Occipital lobe (tissue), 2 donors: ENCODE data around the gene CCDC38. TPM values are rescaled to one million over a fixed set of nuclear protein-coding genes. Genes with fewer than 3 reads are reported as not detected.
"Not testable (repeated sequence)": the region's sequence is repeated elsewhere in the genome, so short reads cannot be mapped to it uniquely, and the experiment has no call there.

ENCODE experiments used
- DNase-seq: peaks from one replicate; lab custom pipeline; 2025; lab: John Stamatoyannopoulos, UW
- total RNA-seq: library from RNA; depleted of rRNA; stranded (reverse); fragments of >200 nt; gene quantifications from one replicate; pipeline ENCODE4 v1.2.3, GENCODE V29; 2014

CCDC38 gene
- total RNA-seq: 0.16 TPM

DNA sequence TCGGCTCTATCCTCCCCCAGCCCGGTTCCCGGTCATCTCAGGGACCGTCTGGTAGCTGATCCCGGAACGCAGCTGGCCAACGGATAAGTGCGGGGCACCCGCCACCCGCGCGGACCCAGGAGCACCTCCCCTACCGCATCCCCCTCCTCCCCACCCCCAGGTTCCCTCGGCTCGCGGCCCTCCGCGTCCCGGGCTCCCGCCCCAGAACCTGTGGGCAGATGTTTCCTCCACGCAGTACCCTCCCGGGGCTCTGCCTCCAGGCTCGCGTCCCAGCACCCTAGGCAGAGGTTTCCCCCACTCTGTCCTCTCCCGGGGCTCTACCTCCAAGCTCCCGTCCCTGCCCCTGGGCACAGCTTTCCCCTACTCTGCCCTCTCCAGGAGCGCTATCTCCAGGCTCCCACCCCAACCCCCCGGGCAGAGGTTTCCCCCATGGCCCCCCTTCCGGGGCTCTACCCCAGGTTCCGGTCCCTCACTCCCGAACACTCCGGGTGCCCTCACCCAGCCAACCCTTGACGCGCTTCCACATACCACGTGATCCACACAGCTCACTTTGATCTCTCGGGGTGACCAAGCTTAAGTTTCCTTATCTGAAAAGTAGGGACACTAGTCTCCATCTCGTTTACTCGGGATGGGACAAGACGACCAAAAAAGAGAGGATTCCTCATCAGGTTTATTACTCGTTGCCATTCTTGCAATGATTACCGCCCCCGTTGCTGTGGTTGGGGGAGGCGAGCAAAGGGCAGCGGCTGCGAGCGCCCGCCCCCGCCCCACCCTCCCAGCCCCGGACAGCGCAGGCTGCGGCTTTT, at the start of gene CCDC38:
TSS of gene CCDC38 (minus strand) at position 91 of the 806 bp plus-strand sequence. CDS start 6,105 bp downstream, outside the sequence.
- peak; percentile 58 for DNase-seq

DNA sequence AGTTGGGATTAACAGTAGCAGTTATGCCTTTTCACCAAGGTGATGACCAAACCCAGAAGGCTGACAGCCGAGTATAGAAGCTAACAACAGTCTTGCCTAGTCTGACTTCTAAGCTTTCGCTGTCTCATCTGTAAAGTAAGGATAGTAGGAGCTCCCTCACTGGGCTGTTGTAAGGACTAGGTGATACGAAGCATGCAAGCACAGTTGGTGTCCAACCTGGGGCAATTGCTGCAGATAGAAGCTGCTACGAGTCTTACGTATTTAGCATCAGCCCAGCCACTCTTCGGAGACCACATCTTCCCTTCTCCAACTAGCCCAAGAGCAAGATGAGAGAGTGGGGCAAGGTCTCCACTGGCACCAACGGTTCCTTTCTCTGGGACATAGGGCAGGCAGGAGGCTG, 47.7 kb upstream of the CCDC38 start:
- no peak for DNase-seq

DNA sequence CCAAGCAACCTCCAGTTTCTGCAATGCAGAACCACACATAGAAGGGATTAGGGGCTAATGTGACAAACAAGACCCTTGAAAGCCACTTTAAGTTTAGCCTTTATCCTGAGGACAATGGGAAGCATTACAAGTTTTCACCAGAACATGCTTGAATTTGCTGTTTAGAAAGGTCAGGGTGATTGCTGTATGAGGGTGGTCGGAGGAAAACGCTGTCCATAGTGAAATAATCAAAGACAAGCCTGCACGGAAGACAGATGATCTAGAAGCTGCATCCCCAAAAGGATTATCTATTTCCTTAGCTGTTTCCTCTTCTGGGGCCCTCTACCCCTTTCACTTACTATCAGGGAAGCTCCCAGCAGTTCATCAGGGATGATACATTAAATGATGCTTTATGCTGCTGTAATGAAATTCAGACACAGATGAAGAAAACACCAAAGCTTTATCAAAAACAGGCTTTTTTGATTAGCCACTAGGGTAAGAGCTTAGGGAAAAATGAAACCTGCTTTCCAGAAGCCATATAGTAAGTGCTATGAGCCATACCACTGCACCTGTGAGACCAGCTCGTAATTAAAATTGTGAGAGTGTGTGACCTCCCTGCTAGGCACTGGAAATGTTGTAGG, 47.2 kb upstream of the CCDC38 start:
- DNase-seq: no peak

DNA sequence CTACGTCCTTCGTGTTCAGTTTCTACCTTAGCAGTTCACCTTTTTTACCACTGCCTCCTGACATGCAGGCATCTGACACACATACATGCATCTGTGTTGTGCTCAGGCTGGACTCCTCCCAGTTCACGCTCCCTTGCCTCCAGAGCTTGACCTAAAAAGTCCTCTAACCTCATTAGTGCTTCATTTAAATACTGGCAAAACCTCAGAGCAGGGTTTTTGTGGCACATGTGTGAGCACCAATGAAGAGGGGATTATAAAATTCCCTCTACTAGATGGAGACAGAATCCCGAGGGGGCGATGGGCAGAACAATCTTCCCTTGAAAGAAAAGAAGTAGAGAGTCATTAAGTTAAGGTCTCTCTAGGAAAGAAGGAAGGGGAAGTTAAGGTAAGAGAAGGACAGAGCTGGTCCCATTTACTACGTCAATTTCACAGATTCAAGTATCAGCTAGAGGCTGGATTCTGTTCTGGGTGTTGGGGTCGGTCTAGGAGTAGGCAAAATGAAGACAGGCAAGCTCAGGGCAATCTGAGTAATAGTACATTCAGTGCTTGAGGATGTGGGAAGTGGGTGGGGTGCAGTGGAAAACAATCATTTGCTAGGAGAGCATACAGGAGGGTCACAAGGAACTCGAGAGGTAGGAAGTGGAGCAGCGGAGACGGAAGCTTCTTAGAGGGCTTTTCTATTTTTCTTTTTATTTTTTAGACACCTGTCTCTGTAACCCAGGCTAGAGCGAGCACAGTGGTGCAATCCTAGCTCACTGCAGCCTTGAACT, 46.3 kb upstream of the CCDC38 start:
- no peak for DNase-seq

DNA sequence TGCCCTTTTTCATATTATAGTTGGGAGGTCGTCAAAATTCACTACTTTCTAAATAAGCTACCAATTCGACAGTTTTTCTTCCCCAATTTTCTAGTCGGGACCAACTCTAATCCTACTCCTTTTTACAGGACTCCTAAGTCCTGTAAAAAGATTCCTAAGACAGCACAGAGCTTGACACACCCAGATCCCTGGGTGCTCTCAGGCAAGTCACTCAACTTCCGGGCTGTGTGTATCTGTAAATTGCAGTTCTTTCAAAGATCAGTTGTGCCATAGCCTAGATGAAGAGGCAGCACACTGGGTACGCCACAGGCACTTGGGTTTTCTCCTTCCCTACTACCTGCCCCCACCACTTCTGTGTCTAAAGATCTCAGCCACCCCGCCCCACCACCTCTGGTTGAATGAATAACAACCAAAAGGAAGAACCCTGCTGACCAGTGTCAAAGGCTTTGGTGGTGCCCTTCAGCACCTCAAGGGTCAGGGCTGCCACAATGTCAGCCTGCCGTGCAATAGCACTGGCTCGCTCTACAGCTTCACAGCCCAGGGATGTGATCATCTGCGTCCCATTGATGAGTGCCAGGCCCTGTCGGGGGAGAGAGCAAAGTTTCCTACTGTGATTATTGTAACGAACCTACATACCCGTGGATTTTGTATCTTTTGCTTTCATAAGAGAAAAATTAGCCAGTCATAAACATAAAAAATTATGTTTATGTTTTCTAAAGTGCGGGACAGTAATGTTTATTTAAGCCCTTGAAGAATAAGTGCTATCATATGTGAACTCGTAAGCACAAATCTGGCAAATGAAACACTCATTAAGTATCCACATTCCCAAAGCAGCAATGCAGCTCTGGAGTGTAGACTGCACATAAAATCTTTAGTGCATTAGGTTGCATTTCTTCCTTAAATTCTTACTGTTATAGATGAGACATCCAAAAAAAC, 44.5 kb upstream of the CCDC38 start:
- DNase-seq: no peak

DNA sequence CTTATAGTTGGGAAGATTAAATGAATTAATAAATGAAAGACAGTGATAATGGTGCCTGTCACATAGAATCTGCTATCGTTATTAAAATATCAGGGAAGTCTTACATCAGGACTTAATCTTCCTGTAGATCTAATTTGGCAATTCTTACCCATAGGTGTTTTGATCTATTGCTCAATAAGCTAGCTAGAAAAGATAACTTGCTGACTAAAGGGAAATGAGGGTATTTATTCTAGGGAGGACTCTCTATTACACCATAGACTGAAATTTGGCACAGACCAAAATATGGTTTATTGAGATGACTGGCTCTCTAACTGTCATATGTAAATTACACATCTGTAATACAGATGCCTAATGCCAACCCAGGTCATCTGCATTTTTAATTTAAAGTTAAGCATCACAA, 42.3 kb upstream of the CCDC38 start:
- no peak for DNase-seq

DNA sequence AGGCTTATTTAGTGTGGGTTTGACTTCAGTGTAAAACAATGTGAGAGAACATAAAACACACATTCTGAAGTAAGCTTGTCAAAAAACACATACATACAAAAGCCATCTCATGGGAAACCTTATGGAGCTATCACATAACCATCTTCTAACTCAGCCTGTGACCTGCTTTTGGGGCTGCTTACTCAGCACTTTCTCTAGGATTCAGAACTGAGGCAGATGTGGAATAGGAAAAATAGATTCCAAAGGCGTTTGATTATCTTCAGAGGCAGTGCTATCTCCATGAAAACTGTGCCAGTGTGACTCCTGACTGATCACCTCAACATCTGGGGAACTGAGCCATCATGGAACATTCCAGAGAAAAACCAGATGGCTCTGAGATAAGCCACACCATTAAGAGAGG, 40.2 kb upstream of the CCDC38 start:
- no peak for DNase-seq

DNA sequence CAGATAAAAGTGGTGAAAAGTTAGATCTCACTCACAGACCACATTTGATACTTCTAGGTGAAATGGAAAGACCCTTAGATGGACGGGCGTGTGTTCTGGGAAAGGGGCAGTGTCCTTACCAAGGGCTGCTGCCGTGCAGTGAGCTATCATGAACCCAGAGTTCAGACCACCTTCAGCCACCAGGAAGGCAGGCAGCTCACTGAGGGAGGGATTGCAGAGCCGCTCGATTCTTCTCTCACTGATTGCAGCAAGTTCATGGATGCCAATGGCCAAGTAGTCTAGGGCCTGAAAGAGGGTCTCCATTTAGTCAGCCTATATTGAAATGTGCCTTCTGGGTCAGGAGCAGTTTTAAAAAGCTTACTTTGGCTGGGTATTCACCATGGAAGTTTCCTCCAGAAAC, 38.0 kb upstream of the CCDC38 start:
- DNase-seq: no peak

DNA sequence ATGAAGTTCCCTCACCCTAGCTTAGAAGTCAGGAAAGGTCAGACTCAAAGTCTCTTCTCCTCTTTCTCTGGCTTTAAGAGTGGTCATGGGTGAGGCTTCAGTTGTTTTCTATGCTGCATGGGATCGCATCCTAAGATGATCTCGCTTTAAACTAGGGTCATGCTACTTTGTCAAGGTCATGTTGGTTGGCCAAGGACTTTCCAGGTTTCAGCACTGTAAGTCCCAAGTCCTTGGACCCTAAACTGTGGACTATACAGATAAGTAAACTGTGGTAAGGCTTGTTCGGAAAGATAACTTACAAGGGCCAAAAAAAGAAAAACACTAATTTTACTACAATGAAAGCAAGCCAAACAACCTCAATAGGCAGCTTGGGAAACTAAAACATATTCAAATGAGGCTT, 36.4 kb upstream of the CCDC38 start:
- no peak for DNase-seq

DNA sequence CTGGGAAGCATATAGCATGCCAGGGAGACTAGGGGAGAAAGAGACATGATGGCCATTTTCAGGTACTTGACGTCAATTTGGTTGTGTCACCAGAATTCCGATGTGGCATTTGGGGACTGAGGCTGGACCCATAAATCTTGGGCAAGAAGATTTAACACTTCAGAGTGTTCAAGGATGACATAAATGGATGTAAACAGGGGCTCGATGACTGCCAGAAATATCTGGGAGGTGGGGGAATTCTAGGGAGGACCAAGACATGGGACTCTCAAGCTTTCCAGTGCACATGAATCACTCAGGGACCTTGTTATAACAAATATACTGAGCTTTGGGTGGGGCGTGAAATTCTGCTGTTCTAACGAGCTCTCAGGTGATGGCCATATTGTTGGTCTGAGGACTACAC, 35.9 kb upstream of the CCDC38 start:
- no peak for DNase-seq

DNA sequence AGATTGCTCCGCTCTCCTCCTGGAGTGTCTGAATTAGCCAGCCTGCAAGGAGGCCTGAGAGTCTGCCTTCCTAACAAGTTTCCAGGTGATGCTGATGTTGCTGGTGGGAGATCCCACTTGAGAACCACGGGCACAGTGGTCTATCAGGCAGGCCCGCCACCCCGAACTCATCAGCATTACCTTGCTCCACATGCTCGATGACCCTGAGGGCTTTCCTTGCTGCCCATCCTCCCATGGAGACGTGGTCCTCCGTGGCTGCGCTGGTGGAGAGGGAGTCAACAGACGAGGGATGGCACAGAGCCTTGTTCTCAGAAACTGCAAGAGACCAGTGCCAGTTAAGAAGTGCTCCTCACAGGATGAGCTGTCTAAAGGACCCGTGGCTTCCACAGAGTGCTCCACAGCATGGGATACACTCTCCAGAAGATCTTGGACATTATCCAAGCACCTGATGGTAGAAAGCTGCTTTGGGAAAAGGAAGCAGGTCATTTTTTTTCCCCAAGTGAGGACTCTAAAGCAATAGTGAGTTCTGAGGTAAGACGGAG, 35.4 kb upstream of the CCDC38 start:
- DNase-seq: no peak

DNA sequence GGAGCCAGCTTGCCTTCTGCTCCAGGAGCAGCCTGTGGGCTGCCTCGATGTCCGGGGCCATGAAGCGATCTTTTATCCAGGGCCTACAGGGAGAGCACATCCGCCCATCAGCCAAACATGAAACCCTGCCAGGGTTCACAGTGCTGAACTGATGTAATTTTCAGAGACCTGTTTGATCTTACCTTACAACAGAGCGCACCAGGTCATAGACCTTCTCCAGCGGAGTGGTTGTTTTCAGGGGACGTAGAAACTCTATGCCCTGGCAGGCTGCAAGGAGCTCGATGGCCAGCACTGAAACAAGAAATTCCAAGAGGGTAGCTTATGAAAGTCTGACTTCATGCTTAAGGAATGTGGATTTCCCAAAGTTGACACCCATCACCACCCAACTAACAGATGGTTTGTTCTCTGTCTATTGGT, 34.0 kb upstream of the CCDC38 start:
- no peak for DNase-seq

DNA sequence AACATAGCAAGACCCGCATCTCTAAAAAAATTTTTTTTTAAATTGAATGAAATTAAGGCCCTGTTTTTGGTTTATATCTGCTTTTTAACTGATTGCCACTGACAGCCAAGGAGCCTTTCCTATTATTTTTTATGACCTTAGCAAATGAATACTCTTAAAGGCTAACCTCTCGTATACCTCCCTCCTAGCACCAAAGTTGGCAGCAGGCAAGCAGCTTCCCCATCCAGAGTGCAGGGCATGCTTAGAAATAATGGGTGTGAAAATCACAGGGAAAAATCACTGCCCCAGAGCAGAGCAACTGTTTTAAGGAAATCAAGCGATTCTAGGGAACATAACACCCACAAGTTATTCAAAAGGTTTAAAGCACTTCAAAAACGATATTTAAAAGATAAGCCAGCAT, 33.1 kb upstream of the CCDC38 start:
- no peak for DNase-seq

DNA sequence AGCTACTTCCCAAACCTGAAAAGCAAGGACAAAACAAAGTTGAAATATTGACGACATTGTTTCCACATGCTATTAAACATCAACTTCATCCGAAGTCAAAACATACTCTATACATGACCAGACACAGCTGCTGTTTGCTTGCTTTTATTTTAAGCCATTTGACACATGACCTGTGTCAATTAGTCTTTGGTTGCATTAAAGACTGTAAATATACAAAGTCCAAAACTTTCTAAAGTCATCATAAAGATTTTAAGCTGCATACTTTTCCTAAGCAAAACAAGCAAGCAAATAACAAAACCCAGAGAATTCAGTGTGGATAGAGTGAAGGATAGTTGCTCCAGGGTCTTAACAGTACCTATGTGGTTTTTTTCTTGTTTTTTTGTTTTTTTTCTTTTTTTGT, 31.9 kb upstream of the CCDC38 start:
- no peak for DNase-seq

DNA sequence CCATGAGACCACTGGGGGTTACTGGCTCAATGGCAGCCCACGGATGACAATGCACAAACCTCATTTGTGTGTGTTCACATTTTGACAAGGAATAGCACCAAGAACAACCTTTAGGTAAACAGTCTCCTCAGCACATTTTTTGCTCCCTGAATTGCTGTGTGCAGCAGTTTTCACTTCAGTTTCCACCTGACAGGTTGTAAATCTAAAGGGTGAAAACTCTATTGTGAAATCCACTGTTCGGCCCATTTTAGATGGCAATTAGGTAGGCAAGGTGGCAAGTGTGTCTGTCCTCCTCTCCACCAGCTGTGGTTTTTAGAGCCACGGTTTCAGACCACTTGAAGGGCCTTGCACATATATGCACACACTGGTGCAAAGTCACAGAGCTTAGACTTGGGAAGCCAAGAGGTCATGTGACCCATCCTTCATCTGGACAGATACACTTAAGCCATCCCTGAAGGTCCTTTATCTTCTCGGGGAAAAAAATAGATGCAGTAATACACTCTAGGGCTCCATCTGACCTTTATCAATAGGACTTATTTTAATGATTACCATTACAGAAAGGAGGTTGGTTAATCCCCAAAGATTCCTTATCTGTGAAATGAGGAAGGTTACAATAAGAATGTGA, 30.5 kb upstream of the CCDC38 start:
- no peak for DNase-seq

DNA sequence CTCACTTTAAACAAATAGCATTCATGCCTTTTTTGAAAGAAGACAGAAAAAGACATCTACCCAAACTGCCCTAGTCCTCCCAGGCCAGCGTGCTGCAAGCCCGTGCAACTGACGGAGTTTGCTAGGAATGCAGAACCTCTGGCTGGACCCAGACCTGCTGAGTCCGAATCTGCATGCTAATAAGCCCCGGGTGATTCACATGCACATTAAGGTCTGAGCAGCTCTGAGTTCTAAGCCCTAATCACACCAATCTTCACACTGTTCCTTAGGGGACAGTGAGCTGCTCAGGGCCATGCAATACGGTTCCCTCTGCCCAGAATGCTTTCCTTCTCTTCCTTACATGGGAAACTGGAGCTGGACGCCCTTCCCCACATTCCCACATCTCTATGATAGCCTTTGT, 28.5 kb upstream of the CCDC38 start:
- no peak for DNase-seq

DNA sequence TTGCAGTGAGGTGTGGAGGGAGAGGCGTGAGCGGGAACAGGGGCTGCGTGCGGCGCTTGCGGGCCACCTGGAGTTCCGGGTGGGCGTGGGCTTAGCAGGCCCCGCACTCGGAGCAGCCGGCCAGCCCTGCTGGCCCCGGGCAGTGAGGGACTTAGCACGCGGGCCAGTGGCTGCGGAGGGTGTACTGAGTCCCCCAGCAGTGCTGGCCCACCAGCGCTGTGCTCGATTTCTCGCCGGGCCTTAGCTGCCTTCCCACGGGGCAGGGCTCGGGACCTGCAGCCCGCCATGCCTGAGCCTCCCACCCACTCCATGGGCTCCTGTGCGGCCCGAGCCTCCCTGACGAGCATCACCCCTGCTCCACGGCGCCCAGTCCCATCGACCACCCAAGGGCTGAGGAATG, 26.7 kb upstream of the CCDC38 start:
- not testable (repeated sequence) for DNase-seq

DNA sequence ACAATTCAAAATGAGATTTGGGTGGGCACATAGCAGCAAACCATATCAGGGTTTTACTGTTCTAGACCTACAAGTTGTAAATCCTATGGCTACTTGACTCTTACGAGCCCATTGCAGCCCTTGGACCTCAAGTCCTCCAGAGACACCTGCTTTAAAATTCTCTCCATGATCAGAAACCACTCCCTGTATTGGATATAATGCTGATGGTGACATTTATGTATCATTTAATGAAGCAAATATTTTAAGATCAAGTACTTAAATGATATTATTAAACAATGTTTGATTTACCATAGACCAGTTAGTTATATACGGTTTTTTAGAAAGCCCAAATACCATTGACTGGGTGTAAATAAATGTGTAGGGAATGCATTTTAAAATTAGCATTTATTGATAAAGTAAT, 24.9 kb upstream of the CCDC38 start:
- no peak for DNase-seq

DNA sequence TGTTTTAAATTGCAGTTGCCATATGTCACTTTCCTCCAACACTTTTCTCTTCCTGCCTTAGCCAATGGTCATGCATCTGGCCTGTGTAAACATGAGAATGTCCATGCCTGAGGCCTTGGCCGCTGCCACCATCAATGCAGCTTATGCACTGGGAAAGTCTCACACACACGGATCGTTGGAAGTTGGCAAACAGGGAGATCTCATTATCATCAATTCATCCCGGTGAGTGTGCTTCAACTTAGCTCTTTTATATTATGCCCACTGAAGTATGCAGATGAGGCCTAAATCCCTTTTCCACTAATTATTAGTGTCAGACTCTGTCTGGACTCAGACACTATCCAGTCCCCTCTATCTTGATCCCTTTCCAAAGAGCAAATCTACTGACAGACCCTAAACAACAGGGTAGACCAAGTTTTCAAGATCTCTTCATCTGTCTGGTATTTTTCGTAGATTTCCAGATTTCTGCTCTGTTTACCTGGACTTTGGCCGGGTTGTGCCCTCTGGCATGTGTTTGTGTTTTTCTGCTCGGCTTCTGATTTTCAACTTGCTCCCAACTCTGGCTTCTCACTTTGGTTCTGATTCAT, 24.0 kb upstream of the CCDC38 start:
- no peak for DNase-seq

DNA sequence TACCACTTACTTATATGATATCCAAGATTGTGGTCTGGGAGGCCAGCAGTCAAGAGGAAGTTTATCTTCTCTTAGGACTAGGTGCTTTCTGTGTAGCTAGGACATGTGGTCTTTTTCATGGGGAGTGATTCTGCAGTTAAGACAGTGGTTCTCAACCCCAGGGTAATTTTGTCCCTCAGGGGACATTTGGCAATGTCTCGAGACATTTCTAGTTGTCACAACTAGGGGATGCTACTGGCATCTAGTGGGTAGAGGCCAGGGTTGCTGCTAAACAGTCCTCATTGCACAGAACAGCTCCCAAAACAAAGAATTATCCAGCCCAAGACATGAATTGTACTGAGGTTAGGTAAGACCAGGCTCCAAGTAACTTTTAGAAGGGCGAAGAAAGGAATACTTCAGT, 20.7 kb upstream of the CCDC38 start:
- DNase-seq: no peak
